ENCODE results near the gene CD9. TPM values are rescaled to one million over a fixed set of nuclear protein-coding genes. Genes with fewer than 3 reads are reported as not detected.

The CD9 gene
- total and polyA plus RNA-seq, 2 donors (not counting 3 experiments of a cell fraction or from before 2014, with no cell fraction given): 379 to 1,225 TPM

GRCh38 chr12:6280672-6281071 is 80.5 kb downstream of the CD9 start:
- Histone ChIP-seq H3K9me3 (replicated peaks; ENCODE audit: control insufficient read depth, insufficient read depth, low read length) (no peaks in the 10 kb centered on the region), H3K4me2 (ENCODE audit: insufficient read depth, low read length) (peak overlapping the region; percentile 19), H3K9ac (replicated peaks; ENCODE audit: extremely low read depth, insufficient read depth, low read length) (no peak overlapping the region), H3K9me1 (replicated peaks; ENCODE audit: control insufficient read depth, extremely low read depth, insufficient read depth, low read length) (no peaks in the 10 kb centered on the region), H4K20me1 (replicated peaks; ENCODE audit: control insufficient read depth, extremely low read depth, insufficient read depth, low read length) (no peaks in the 10 kb centered on the region), H3K4me1 (ENCODE audit: control insufficient read depth, extremely low read depth, insufficient read depth, low read length) (peaks cover 39% of the 10 kb centered on the region), H2AFZ (ENCODE audit: low read depth, low read length) (no peak overlapping the region), H3K79me2 (ENCODE audit: control insufficient read depth, insufficient read depth, low read length) (no peaks in the 10 kb centered on the region), H3K36me3 (ENCODE audit: control insufficient read depth in 2 of 2, extremely low read depth in 1 of 2, insufficient read depth in 2 of 2, low read length in 2 of 2) (no peaks in the 10 kb centered on the region), H3K27ac (ENCODE audit: insufficient read depth, low read depth, low read length) (peak overlapping the region; percentile 54), H3K4me3 (replicated peaks in 1 of 3; ENCODE audit: insufficient read depth in 1 of 3, low read depth in 1 of 3, low read length in 3 of 3) (no peak overlapping the region), H3K27me3 (ENCODE audit: control insufficient read depth in 2 of 2, insufficient read depth in 2 of 2, low read length in 2 of 2) (no peaks in the 10 kb centered on the region)
- TF ChIP-seq CTCF (IDR thresholded peaks at IDR 0.05; ENCODE audit: extremely low read depth in 1 of 2, insufficient read depth in 1 of 2, low read depth in 1 of 2, low read length in 2 of 2) (no peak), MAX (IDR thresholded peaks at IDR 0.05; ENCODE audit: insufficient read depth, insufficient read length) (no peak), POLR2AphosphoS5 (IDR thresholded peaks at IDR 0.05; ENCODE audit: insufficient read depth, low read depth, low read length) (no peak), FOS (IDR thresholded peaks at IDR 0.05; ENCODE audit: borderline replicate concordance, insufficient read depth, low read length) (no peak), MYC (IDR thresholded peaks at IDR 0.05; ENCODE audit: low read depth, low read length) (no peak), GATA2 (IDR thresholded peaks at IDR 0.05; ENCODE audit: insufficient read depth, insufficient read length, low read depth, low read length) (no peak), JUN (IDR thresholded peaks at IDR 0.05; ENCODE audit: borderline replicate concordance, insufficient read depth, insufficient read length, low read depth) (no peak), EZH2 (IDR thresholded peaks at IDR 0.05; ENCODE audit: borderline replicate concordance, low read depth, low read length, severe bottlenecking) (no peak), POLR2A (IDR thresholded peaks at IDR 0.05; ENCODE audit: low read depth, low read length) (no peak)
- POLR2A ChIA-PET: interaction anchor here (1.3 kb wide), 1 partner anchor 80 kb away, joined by 5 read pairs; no protein-coding TSS in a partner anchor
- dilution Hi-C loops (cut with MboI; ENCODE audit: extremely low pct_ligation_motif_present, low sequenced_read_pairs): no loop called here
- CTCF ChIA-PET: interaction anchor here (0.6 to 2.9 kb wide), 8 partner anchors 15 to 220 kb away, joined by 3 to 30 read pairs (median 6); partner anchors contain the start of gene CD9
- DNase-seq (ENCODE audit: low read depth, low spot score) (no peak), FAIRE-seq (no peak)
- intact Hi-C loops (cut with micrococcal nuclease): no loop called here
- no TSS peak for BruUV-seq (replicated peaks)
